Sigmoid colon (tissue), 4 donors: ENCODE data around the gene UBE4A.

Source experiments
- EP300 ChIP-seq, 4 donors: sonication (generic); formaldehyde crosslinking; IDR thresholded peaks; one replicate each; pipeline ENCODE4 v1.6.1; 2017; ENCODE audit warnings: antibody characterized with exemption in 4 of 4
- POLR2A ChIP-seq, 2 donors: fragments of 450-650 bp; IDR thresholded peaks; one replicate each; pipeline ENCODE4 v1.6.1; 2016; ENCODE audit warnings: antibody characterized with exemption in 2 of 2, mild to moderate bottlenecking in 2 of 2, moderate library complexity in 2 of 2
- TF ChIP-seq, protein P1 (sequence below), 4 experiments: fragments of 450-650 bp in 3 of 4; fragments of 200-600 bp in 1 of 4; IDR thresholded peaks; one replicate each; pipeline ENCODE4 v1.5.1; 2016 to 2019; ENCODE audit warnings: antibody characterized with exemption in 4 of 4, mild to moderate bottlenecking in 3 of 4, moderate library complexity in 2 of 4

DNA sequence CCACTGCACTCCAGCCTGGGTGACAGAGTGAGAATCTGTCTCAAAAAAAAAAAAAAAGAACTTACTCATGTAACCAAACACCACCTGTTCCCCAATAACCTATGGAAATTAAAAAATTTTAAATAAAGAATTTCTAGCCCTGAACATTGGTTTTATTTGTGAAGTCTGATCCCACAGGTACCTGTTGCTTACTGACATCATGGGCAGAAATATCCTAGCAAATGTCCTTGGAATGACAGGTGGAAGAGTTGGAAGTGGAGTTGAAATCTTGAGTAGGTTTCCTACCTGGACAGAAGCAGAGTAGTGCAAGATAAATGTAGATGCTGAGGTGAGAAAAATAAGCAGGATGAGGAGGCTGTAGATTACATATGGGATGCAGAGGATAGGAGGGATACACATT is 34.1 kb upstream of the UBE4A start:
- TF ChIP-seq, protein P1, sequence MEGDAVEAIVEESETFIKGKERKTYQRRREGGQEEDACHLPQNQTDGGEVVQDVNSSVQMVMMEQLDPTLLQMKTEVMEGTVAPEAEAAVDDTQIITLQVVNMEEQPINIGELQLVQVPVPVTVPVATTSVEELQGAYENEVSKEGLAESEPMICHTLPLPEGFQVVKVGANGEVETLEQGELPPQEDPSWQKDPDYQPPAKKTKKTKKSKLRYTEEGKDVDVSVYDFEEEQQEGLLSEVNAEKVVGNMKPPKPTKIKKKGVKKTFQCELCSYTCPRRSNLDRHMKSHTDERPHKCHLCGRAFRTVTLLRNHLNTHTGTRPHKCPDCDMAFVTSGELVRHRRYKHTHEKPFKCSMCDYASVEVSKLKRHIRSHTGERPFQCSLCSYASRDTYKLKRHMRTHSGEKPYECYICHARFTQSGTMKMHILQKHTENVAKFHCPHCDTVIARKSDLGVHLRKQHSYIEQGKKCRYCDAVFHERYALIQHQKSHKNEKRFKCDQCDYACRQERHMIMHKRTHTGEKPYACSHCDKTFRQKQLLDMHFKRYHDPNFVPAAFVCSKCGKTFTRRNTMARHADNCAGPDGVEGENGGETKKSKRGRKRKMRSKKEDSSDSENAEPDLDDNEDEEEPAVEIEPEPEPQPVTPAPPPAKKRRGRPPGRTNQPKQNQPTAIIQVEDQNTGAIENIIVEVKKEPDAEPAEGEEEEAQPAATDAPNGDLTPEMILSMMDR (IDR thresholded peaks at IDR 0.05): no peak
- TF ChIP-seq POLR2A (IDR thresholded peaks at IDR 0.05) (no peak), EP300 (IDR thresholded peaks at IDR 0.05) (no peak)
